ENCODE measurements around the gene CRYBG1.

GRCh38 chr6:106421496-106421895, 61.0 kb downstream of the CRYBG1 start:
- no peak for TF ChIP-seq CTCF (conservative IDR thresholded peaks at IDR 0.05; ENCODE audit: low read depth, low read length)
- TF ChIP-seq EZH2 (IDR thresholded peaks at IDR 0.05; ENCODE audit: low read length, unreplicated experiment), result no peak

Measured in PC-3 (cell line).